Motor neuron (in vitro differentiated cells): ENCODE results near the gene TAF15. TPM values are rescaled to one million over a fixed set of nuclear protein-coding genes. Genes with fewer than 3 reads are reported as not detected.

Experiments
- ATAC-seq, 8 experiments: fragments of 200-7000 bp; cut with Tn5 transposase; replicated peaks in 6 of 8; 2 replicates each; pipeline ENCODE4 v1.8.0; 2021; ENCODE audit warnings: mild to moderate bottlenecking in 8 of 8, moderate library complexity in 8 of 8
- H3K27ac ChIP-seq, 2 donors: fragments of 250-450 bp; sonication (Bioruptor Pico); 2 replicates each; pipeline ENCODE4 v1.9.0; 2021; ENCODE audit warnings: antibody characterized with exemption in 2 of 2, mild to moderate bottlenecking in 2 of 2, moderate library complexity in 1 of 2
- H3K4me1 ChIP-seq, 2 donors: fragments of 250-450 bp; sonication (Bioruptor Pico); replicated peaks in 1 of 2; 2 replicates each; pipeline ENCODE4 v1.6.1; 2021; ENCODE audit warnings: antibody characterized with exemption in 2 of 2, mild to moderate bottlenecking in 2 of 2, moderate library complexity in 1 of 2
- H3K4me3 ChIP-seq, 5 donors: fragments of 250-450 bp; sonication (Bioruptor Pico); 2 replicates each; pipeline ENCODE4 v1.9.0; 2021; ENCODE audit warnings: antibody characterized with exemption in 5 of 5, mild to moderate bottlenecking in 5 of 5, moderate library complexity in 4 of 5
- WGBS, 10 experiments: fragments of 450-650 bp; shearing (Covaris generic); methylation state at CpG; one replicate each; pipeline ENCODE4 v1.0.0; 2022; 5-methylcytosine and 5-hydroxymethylcytosine counted together
- in situ Hi-C, 9 experiments: fragments of 400-800 bp; cut with MboI; loops; one replicate each; pipeline ENCODE4 v1.15.0; 2021; ENCODE audit warnings: low sequenced_read_pairs in 9 of 9, low pct_unique_long_range_greater_than_20kb in 2 of 9; ENCODE audit not compliant: unreplicated experiment in 9 of 9
- total RNA-seq, 8 experiments: library from RNA; unstranded; fragments of 300-600 nt; gene quantifications; 2 replicates each; pipeline versions ENCODE4 v1.2.3 to v1.2.4, GENCODE V29; 2022

TAF15 gene
- total RNA-seq, 8 experiments from 2014 or later: 40.6 to 190 (median 53.7) TPM

DNA sequence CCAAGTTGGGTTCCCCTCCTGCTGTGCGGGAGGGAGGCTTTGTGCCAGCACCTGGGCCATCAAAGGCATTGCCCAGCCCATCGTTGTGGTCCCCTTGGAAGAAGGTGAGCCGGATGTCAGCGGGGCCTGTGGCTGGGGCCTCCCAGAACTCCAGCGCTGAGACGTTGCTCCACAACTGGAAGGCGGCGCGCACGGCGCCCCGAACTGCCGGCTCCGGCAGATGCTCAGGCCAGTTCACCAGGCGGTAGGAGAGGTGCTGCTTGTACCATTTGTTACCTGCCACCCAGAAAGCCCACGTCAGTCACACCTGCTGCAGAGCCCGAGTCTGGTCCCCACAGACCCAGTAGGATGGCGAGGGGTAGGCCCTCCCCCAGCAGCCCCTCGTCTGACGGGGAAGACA lies 36.2 kb upstream of the TAF15 start:
- Histone ChIP-seq H3K4me3 (no peak overlapping the region), H3K4me1 (peaks cover 9 to 32% of the 10 kb centered on the region in 2 donors), H3K27ac (no peak overlapping the region)
- no peak for ATAC-seq
- in situ Hi-C loops: no loop called here
- 42 to 80% (median 63%) methylated on average over 1 to 3 of the region's 20 CpGs; no CpG with 5 or more reads in 7 of the 10 experiments for WGBS, 10 experiments

DNA sequence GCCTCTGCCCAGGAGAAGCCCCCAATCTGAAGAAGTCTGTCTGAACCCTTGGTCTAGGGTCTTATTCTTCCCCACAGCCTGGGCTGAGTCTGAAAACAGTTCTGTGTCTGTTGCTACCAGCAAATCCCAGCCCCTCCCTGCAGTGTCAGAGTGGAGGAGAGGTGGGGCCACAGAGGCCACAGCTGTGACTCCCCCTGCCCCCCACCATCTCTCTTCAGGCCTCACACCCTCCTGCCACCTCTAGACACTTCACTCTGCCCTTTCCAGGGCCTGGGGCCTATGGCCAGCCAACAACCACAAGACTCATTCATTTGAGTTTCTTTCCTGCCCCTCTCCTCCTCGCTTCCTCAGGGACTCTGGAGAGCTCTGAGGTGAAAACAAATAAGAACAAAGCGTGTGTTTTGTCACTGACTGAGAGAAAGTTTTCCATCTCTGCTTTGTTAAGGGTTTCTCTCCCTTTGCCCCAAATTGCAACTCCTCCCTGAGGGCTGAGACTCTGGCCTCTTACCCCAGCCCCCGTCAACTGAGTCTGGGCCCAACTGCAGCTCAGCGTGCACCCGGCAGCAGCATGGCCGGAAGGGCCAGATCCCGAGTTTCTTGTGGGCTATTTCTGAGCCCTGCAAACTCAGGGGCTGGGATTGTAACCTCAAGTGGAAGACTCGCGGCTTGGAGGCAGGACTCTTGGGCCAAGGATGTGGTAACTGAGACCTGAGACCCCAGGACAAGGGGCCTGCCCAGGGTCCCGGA lies 35.4 kb upstream of the TAF15 start:
- Histone ChIP-seq H3K4me3 (no peak overlapping the region), H3K4me1 (peaks cover 9 to 32% of the 10 kb centered on the region in 2 donors), H3K27ac (peak overlapping the region in 1 of 2 donors; percentile 7)
- WGBS, 10 experiments: 66 to 100% (median 80%) methylated on average over 1 to 7 of the region's 10 CpGs; no CpG with 5 or more reads in 5 of the 10 experiments
- ATAC-seq: peak in 7 of 8 experiments; percentile 19 to 74 (median 55)
- in situ Hi-C loops: no loop called here

DNA sequence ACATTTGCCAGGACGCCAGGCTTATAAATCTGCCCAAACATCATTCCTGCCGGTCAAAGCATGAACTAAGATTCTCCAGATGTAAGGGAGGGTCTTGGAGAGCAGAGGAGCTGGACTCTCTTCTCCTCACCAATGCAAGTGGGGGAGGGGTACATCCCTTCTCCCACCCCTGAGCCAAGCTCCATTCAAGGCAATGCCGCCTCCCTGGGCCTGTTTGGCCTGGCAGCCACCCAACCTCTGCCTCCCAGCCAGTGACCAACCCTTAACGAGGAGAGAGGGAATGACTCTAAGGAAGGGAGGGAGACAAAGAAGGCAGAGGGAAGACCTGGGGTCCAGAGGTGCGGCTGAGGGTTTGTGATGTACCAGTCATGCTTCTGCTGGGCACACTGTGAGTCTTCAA lies 34.8 kb upstream of the TAF15 start:
- peak in 7 of 8 experiments; percentile 26 to 80 (median 39) for ATAC-seq
- WGBS, 10 experiments: 0 to 100% (median 80%) methylated on average over 1 to 3 of the region's 5 CpGs; no CpG with 5 or more reads in 5 of the 10 experiments
- in situ Hi-C loops: no loop called here
- Histone ChIP-seq H3K4me1 (peaks cover 9 to 32% of the 10 kb centered on the region in 2 donors), H3K27ac (no peak overlapping the region), H3K4me3 (no peak overlapping the region)

DNA sequence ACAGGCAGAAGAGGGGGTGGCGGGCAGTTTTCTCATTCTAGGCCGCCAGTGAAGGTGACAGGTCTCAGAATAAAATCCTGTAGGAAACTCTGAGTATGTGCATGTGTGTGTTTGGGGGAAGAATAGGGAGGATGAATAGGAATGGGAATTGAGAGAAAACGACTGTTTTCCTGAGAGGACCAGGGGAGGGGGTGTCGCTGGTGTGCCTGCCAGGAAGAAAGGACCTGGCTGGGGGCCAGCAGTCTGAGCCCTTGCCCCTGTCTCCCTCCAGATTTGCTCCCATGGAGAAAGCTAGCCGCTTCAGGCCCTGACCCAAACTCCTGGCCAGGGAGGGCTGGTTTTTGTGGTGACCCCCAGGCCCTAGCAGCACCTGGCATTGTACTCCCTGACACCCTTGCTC lies 34.2 kb upstream of the TAF15 start:
- peak in 5 of 8 experiments; percentile 20 to 34 (median 24) for ATAC-seq
- Histone ChIP-seq H3K27ac (no peak overlapping the region), H3K4me3 (no peak overlapping the region), H3K4me1 (peaks cover 9 to 32% of the 10 kb centered on the region in 2 donors)
- in situ Hi-C loops: no loop called here
- 42 to 80% (median 55%) methylated on average over 2 to 4 of the region's 5 CpGs; no CpG with 5 or more reads in 4 of the 10 experiments for WGBS, 10 experiments

DNA sequence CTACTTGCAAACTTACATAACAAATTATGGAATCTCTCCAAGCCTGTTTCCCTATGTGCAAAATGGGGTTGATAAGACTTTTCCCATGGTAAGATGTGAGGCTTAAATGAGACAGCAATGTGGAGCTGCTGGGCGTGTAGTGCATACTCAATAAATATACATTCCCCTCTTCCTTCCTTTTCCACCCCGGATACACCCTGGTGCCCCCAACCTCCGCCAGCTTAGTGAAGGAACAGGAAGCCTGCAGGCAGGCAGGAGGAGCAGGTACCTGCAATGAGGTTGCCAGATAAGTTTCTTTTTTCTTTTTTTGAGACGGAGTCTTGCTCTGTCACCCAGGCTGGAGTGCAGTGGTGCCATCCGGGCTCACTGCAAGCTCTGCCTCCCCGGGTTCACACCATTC lies 33.7 kb upstream of the TAF15 start:
- Histone ChIP-seq H3K27ac (no peak overlapping the region), H3K4me3 (no peak overlapping the region), H3K4me1 (peaks cover 9 to 32% of the 10 kb centered on the region in 2 donors)
- ATAC-seq: peak in 2 of 8 experiments; percentile 8 to 16
- 33 to 100% (median 90%) methylated on average over 1 to 5 of the region's 6 CpGs; no CpG with 5 or more reads in 7 of the 10 experiments for WGBS, 10 experiments
- in situ Hi-C loops: no loop called here

DNA sequence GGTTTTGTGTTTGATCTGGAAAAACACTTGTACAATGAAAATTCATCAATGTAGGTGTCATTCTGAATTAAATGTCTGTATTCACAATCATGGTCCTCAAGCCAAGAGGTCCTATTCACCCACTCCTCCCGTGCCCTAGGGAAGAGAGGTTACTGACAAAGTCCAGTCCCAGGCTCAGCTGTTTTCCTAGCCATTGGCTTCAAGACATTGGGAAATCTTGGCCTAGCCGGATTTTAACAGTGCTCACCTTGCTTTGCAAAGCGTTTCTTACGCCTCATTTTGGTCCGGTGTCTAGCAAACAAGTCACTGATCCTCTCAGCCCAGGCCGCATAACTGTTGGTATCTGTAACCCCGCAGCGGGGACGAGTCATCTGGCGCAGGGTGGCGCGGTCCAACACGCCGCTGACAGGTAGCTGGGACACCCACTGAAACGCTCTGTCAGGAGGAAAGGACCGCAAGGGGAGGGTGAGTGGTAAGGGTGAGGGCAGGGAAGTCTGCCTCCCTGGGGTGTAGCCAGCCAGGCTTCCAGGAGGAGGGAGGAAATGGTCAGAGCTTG lies 30.6 kb upstream of the TAF15 start:
- Histone ChIP-seq H3K4me1 (peaks cover 9 to 16% of the 10 kb centered on the region in 2 donors), H3K27ac (no peak overlapping the region), H3K4me3 (no peak overlapping the region)
- 65 to 100% (median 80%) methylated on average over 1 to 10 of the region's 16 CpGs; no CpG with 5 or more reads in 3 of the 10 experiments for WGBS, 10 experiments
- no peak for ATAC-seq
- in situ Hi-C loops: no loop called here

DNA sequence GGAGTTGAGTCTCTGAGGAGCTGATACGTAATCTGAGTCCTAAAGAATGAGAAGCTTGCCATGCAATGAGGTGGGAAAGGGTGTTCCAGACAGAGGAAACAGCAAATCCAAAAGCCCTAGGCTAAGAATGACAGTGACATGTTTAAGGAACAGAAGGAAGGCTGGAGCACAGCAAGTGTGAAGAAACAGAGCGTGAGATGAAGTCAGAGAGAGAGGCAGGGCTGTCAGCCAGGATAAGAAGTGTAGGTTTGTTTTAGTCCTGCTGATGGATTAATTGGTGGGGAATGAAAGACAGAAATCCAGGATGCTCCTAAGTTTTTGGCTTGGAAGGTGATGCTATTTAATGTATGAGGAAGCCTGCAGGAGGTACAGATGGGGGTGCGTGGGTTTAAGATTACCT lies 28.3 kb upstream of the TAF15 start:
- Histone ChIP-seq H3K27ac (no peak overlapping the region), H3K4me3 (no peak overlapping the region), H3K4me1 (no peaks in the 10 kb centered on the region)
- ATAC-seq: no peak
- in situ Hi-C loops: no loop called here
- 17 to 100% (median 64%) methylated on average over 1 to 3 of the region's 3 CpGs for WGBS, 10 experiments

DNA sequence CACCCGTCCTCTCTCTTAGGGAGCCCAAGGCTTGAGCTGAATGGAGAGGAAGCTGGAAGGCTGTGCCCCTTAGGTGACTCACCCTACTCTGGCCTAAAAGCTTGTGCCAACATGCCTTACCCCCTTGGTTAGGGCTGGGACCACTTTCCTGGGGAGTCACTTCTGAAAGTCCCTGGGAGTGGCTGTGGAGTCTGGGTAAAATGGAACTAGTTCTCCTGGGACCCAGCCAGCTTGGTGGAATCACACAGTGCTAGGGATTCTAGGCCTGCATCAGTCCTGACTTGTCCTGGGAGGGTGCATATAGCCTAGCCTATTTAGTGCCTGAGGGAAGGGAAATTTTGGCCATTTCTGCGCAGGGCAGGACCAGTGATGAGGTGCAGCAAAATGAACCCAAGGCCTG lies 24.4 kb upstream of the TAF15 start:
- in situ Hi-C loops: no loop called here
- ATAC-seq: peak in 2 of 8 experiments; percentile 5 to 7
- no peak overlapping the region for H3K27ac ChIP-seq
- WGBS, 10 experiments: 71 to 75% methylated on average over 1 of the region's 2 CpGs; no CpG with 5 or more reads in 8 of the 10 experiments
- H3K4me3 ChIP-seq: no peak overlapping the region
- peaks cover 0 to 4% of the 10 kb centered on the region in 2 donors for H3K4me1 ChIP-seq

DNA sequence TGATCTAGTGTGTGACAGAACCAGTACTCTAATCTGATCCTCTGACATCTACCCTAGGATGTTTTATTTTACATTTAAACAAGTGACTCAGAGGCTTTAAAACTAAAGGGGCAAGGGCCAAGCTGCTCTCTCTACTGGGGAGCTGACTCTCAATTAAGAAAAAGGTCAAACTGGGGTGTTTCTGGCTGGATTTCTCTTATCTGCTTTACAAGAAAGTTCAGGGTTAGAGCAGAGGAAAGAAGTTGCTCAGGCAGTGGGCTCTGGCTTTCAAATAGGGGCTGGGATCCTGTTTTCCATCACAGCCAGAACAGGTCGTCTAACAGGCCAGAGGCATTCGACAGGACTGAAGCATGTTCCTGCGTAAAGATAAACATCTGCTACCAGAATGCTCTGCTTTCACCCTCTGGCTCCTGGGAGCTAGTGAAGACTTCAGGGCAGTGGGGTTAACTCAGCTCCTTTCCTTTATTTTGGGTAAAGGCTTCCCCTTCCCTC lies 22.3 kb upstream of the TAF15 start:
- Histone ChIP-seq H3K4me3 (no peak overlapping the region), H3K27ac (no peak overlapping the region), H3K4me1 (peaks cover 0 to 4% of the 10 kb centered on the region in 2 donors)
- in situ Hi-C loops: no loop called here
- 0 to 46% (median 27%) methylated on average over 1 to 3 of the region's 3 CpGs; no CpG with 5 or more reads in 3 of the 10 experiments for WGBS, 10 experiments
- ATAC-seq: no peak

DNA sequence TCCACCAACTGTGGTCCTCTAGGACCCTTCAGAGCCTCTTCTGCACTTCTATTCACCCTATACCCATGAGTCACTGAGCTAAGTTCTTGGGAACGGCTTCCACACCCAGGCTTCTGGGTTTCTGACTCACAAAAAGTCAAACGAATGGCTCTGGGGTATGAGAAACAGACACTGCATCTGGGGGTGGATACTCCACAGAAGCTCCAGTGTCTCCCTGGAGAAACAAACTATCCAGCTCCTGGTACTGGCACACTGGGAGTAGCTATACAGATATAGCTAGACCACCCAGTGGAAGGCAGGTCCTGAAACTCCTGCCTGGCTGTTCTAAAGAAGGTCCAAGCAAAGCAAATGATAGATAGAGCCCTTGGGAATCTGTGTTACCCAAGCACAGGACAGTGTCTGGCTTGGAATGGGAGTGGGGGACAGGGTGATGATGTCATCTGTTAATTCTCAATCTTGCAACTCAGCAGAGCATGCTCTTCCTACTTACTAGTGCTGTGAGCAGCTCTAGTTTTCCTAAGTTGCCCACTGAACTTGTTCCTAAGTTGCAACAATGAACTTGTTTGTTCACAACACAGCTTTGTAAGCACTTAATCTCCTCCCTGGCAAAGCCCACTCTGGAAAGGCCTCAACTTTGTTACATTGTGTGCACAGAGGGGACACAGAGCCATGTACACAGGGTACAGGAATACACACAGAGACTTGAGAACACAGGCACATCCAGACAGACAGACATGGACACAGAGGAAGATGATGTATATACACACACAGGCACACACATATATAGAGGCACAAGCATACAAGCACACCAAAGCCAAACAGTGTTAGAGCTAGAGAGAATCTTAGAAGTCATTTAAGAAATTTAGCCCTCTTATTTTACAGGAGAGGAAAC lies 20.6 kb upstream of the TAF15 start:
- in situ Hi-C loops: no loop called here
- peaks cover 0 to 4% of the 10 kb centered on the region in 2 donors for H3K4me1 ChIP-seq
- peak; percentile 40 to 97 (median 93) for ATAC-seq
- WGBS, 10 experiments: 0 to 59% (median 37%) methylated on average over 1 to 2 of the region's 2 CpGs; no CpG with 5 or more reads in 4 of the 10 experiments
- no peak overlapping the region for H3K27ac ChIP-seq
- no peak overlapping the region for H3K4me3 ChIP-seq

DNA sequence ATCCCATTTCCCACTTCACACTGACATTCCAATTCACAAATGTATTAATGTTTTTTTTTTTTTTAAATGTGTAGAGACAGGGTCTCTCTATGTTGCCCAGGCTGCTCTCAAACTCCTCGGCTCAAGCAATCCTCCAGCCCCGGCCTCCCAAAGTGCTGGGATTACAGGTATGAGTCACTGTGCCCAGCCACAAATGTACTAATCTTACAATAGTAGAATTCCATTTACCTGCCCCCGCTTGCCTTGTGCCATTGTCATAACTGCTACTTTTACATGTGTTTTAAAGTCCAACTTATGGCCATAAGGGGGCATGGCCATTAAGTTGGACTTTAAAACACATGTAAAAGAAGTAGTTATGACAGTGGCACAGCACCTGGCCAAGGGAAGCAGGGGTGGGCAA lies 18.4 kb upstream of the TAF15 start:
- 84 to 100% (median 100%) methylated on average over 1 to 3 of the region's 3 CpGs; no CpG with 5 or more reads in 1 of the 10 experiments for WGBS, 10 experiments
- in situ Hi-C loops: no loop called here

DNA sequence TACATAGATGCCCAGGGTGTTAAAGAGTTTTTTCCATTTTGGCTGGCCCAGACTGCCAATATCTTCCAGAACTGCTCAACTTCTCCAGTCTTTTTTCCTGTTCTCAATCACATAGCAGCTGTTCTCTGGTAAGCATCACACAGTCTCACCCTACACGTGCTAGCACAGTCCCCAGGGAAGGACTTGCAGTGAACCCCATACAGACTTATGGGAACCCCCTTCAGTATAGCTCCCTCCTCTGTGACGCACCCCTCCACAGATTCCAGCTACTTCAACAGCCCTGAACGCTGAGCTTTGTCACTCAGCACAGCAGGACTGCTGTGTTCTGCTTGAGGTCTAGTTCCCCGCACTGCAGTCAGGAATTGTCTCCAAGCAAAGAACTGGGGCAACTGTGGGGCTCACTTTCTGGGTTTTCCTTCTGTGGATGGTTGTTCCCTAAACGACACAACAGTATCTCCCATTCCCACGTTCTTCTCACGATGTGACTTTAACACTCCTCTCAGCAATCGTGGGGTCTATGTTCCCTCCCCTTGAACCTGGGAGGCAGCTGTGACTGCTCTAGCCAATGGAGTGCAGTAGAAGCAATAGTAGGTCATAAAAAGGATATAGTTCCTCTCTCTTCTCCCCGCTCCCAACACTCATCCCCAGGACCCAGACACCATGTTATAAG lies 17.5 kb upstream of the TAF15 start:
- H3K4me1 ChIP-seq: peaks cover 0 to 7% of the 10 kb centered on the region in 2 donors
- in situ Hi-C loops: no loop called here
- H3K4me3 ChIP-seq: no peak overlapping the region
- WGBS, 10 experiments: 0 to 53% (median 20%) methylated on average over 1 to 9 of the region's 9 CpGs; no CpG with 5 or more reads in 3 of the 10 experiments
- no peak overlapping the region for H3K27ac ChIP-seq
- no peak for ATAC-seq

More for the DNA sequence above, 18.4 kb upstream of the TAF15 start:
- ATAC-seq: no peak
- H3K4me1 ChIP-seq: peaks cover 0 to 7% of the 10 kb centered on the region in 2 donors
- H3K27ac ChIP-seq: no peak overlapping the region
- H3K4me3 ChIP-seq: no peak overlapping the region
